Stimulated activated CD4-positive, alpha-beta T cell treated with anti-CD3 and anti-CD28 coated beads, Interleukin-2, amount 100 ng/mL, for 24 hours (primary cell): ENCODE results near the gene THRB.

Experiments used
- DNase-seq, 2 donors: peaks; one replicate each; pipeline ENCODE4 v3.0.0-alpha.2; 2020

The THRB gene

DNA sequence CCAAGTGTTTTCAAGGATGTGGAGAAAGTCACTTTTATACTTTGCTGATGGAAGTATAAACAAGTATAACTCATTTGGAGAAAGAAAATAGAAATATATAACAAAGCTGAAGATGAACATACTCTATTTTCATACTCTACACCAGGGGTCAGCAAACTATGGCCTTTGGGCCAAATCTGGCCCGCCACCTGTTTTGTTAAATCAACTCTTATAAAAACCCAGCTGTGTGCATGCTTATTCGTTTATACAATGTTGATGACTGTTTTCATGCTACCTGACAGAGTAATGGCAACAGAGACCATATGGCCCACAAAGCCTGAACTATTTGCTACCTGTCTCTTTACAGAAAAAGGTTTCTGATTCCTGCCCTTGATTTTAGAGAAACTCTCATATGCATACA lies 425.6 kb downstream of the THRB start:
- DNase-seq = no peak

DNA sequence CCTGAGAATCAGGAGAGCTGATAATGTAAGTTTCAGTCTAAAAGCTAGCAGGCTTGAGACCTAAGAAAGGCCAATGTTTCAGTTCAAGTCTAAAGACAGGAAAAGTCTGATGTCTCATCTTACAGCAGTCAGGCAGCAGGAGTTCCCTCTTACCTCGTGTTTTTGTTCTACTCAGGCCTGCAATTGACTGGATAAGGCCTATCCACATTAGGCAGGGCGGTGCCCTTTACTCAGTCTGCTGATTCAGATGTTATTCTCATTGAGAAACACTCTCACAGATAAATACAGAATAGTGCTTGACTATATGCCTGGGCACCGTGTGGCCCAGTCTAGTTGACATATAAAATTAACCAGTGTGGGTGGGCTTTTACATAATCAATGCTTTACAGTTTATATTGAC lies 427.2 kb downstream of the THRB start:
- DNase-seq = no peak
